Measurements from ENCODE around the gene PLEKHS1.
A peak's percentile ranks its signal among the peaks of the same experiment; 100 is the strongest.

The PLEKHS1 gene

GRCh38 chr10:113732160-113732881 is 19.2 kb upstream of the PLEKHS1 start:
- H3K27ac ChIP-seq (ENCODE audit: poor library complexity, severe bottlenecking) = no peak overlapping the region
- no peaks in the 10 kb centered on the region for H3K27me3 ChIP-seq (ENCODE audit: insufficient read depth, poor library complexity, severe bottlenecking)
- no peaks in the 10 kb centered on the region for H3K4me1 ChIP-seq (ENCODE audit: insufficient read depth, poor library complexity, severe bottlenecking)
- no peak for ATAC-seq (ENCODE audit: low read depth)
- no peak overlapping the region for H3K4me3 ChIP-seq (ENCODE audit: severe bottlenecking)
- no peak for DNase-seq (ENCODE audit: low spot score)
- no peak for TF ChIP-seq CTCF (IDR thresholded peaks at IDR 0.05; ENCODE audit: poor library complexity, severe bottlenecking)
- H3K9me3 ChIP-seq (ENCODE audit: severe bottlenecking) = no peaks in the 10 kb centered on the region
- peaks cover 13% of the 10 kb centered on the region; the same call in 1 of the 2 replicates for H3K36me3 ChIP-seq (ENCODE audit: low read depth)

- Histone ChIP-seq H3K9me3 (ENCODE audit: severe bottlenecking) (no peaks in the 10 kb centered on the region), H3K4me3 (ENCODE audit: severe bottlenecking) (no peak overlapping the region), H3K27ac (ENCODE audit: poor library complexity, severe bottlenecking) (no peak overlapping the region), H3K36me3 (ENCODE audit: low read depth) (peaks cover 13% of the 10 kb centered on the region; the same call in 1 of the 2 replicates), H3K27me3 (ENCODE audit: insufficient read depth, poor library complexity, severe bottlenecking) (no peaks in the 10 kb centered on the region), H3K4me1 (ENCODE audit: insufficient read depth, poor library complexity, severe bottlenecking) (no peaks in the 10 kb centered on the region)
- no peak for TF ChIP-seq CTCF (IDR thresholded peaks at IDR 0.05; ENCODE audit: poor library complexity, severe bottlenecking)
- no peak for DNase-seq (ENCODE audit: low spot score)
- ATAC-seq (ENCODE audit: low read depth) = no peak
Observed at GRCh38 chr10:113732966-113733365, 18.5 kb upstream of the PLEKHS1 start.

- no peak for ATAC-seq (ENCODE audit: low read depth)
- no peaks in the 10 kb centered on the region for H3K27me3 ChIP-seq (ENCODE audit: insufficient read depth, poor library complexity, severe bottlenecking)
- no peaks in the 10 kb centered on the region for H3K9me3 ChIP-seq (ENCODE audit: severe bottlenecking)
- no peak overlapping the region for H3K4me3 ChIP-seq (ENCODE audit: severe bottlenecking)
- no peaks in the 10 kb centered on the region for H3K4me1 ChIP-seq (ENCODE audit: insufficient read depth, poor library complexity, severe bottlenecking)
- TF ChIP-seq CTCF (IDR thresholded peaks at IDR 0.05; ENCODE audit: poor library complexity, severe bottlenecking) = no peak
- H3K27ac ChIP-seq (ENCODE audit: poor library complexity, severe bottlenecking) = no peak overlapping the region
- H3K36me3 ChIP-seq (ENCODE audit: low read depth) = peaks cover 13% of the 10 kb centered on the region; the same call in 1 of the 2 replicates
- DNase-seq (ENCODE audit: low spot score) = no peak
Observed at GRCh38 chr10:113733635-113734034, 17.8 kb upstream of the PLEKHS1 start.

- TF ChIP-seq CTCF (IDR thresholded peaks at IDR 0.05; ENCODE audit: poor library complexity, severe bottlenecking) = no peak
- Histone ChIP-seq H3K4me1 (ENCODE audit: insufficient read depth, poor library complexity, severe bottlenecking) (no peaks in the 10 kb centered on the region), H3K36me3 (ENCODE audit: low read depth) (no peaks in the 10 kb centered on the region), H3K27ac (ENCODE audit: poor library complexity, severe bottlenecking) (no peak overlapping the region), H3K4me3 (ENCODE audit: severe bottlenecking) (no peak overlapping the region), H3K9me3 (ENCODE audit: severe bottlenecking) (no peaks in the 10 kb centered on the region), H3K27me3 (ENCODE audit: insufficient read depth, poor library complexity, severe bottlenecking) (peaks cover 4% of the 10 kb centered on the region)
- DNase-seq (ENCODE audit: low spot score) (no peak), ATAC-seq (ENCODE audit: low read depth) (peak; percentile 36; the same call in 1 of the 3 replicates)
Observed at GRCh38 chr10:113735913-113736312, 15.6 kb upstream of the PLEKHS1 start.

GRCh38 chr10:113736576-113736975 is 14.9 kb upstream of the PLEKHS1 start:
- ATAC-seq (ENCODE audit: low read depth) = no peak
- Histone ChIP-seq H3K9me3 (ENCODE audit: severe bottlenecking) (no peaks in the 10 kb centered on the region), H3K4me1 (ENCODE audit: insufficient read depth, poor library complexity, severe bottlenecking) (no peaks in the 10 kb centered on the region), H3K27me3 (ENCODE audit: insufficient read depth, poor library complexity, severe bottlenecking) (peaks cover 4% of the 10 kb centered on the region), H3K36me3 (ENCODE audit: low read depth) (no peaks in the 10 kb centered on the region), H3K27ac (ENCODE audit: poor library complexity, severe bottlenecking) (no peak overlapping the region), H3K4me3 (ENCODE audit: severe bottlenecking) (no peak overlapping the region)
- no peak for TF ChIP-seq CTCF (IDR thresholded peaks at IDR 0.05; ENCODE audit: poor library complexity, severe bottlenecking)
- DNase-seq (ENCODE audit: low spot score) = no peak

All from RWPE2 (cell line).